Erythroblast (primary cell): ENCODE data around the gene SOX6.

Source experiments
- GATA1 ChIP-seq: IDR thresholded peaks from 2 replicates; pipeline ENCODE4 v1.6.1; 2011; ENCODE audit warnings: low read depth, mild to moderate bottlenecking, control low read depth, low read length, moderate library complexity
- POLR2A ChIP-seq: IDR thresholded peaks from 2 replicates; pipeline ENCODE4 v1.6.1; 2011; ENCODE audit warnings: mild to moderate bottlenecking, low read length

GRCh38 chr11:16180868-16181267, 175.5 kb downstream of the SOX6 start:
- no peak for TF ChIP-seq POLR2A
- no peak for TF ChIP-seq GATA1
